Gastrocnemius medialis (tissue), 4 donors: Measurements from ENCODE around the gene ARRDC1.

Experiments used
- POLR2A ChIP-seq, 2 donors: fragments of 450-650 bp; IDR thresholded peaks; one replicate each; pipeline ENCODE4 v1.6.1; 2017; ENCODE audit warnings: antibody characterized with exemption in 2 of 2, mild to moderate bottlenecking in 2 of 2, moderate library complexity in 2 of 2
- TF ChIP-seq, protein P1 (sequence below), 5 experiments: fragments of 450-650 bp in 3 of 5; fragments of 200-600 bp in 2 of 5; sonication (generic) in 2 of 5; IDR thresholded peaks in 4 of 5; conservative IDR thresholded peaks in 1 of 5; 1 replicate in 4 of 5; 2 replicates in 1 of 5; pipeline ENCODE4 v1.5.1; 2016 to 2019; ENCODE audit warnings: antibody characterized with exemption in 5 of 5, mild to moderate bottlenecking in 3 of 5, moderate library complexity in 3 of 5

GRCh38 chr9:137645211-137645610 is 39.7 kb downstream of the ARRDC1 start:
- TF ChIP-seq, protein P1, sequence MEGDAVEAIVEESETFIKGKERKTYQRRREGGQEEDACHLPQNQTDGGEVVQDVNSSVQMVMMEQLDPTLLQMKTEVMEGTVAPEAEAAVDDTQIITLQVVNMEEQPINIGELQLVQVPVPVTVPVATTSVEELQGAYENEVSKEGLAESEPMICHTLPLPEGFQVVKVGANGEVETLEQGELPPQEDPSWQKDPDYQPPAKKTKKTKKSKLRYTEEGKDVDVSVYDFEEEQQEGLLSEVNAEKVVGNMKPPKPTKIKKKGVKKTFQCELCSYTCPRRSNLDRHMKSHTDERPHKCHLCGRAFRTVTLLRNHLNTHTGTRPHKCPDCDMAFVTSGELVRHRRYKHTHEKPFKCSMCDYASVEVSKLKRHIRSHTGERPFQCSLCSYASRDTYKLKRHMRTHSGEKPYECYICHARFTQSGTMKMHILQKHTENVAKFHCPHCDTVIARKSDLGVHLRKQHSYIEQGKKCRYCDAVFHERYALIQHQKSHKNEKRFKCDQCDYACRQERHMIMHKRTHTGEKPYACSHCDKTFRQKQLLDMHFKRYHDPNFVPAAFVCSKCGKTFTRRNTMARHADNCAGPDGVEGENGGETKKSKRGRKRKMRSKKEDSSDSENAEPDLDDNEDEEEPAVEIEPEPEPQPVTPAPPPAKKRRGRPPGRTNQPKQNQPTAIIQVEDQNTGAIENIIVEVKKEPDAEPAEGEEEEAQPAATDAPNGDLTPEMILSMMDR (IDR thresholded peaks at IDR 0.05 in 4 of 5, conservative IDR thresholded peaks at IDR 0.05 in 1 of 5), result no peak
- TF ChIP-seq POLR2A (IDR thresholded peaks at IDR 0.05), result no peak
